Cardiac muscle cell (in vitro differentiated cells and primary cell): ENCODE results near the gene AMOTL1. TPM values are rescaled to one million over a fixed set of nuclear protein-coding genes. Genes with fewer than 3 reads are reported as not detected.

ENCODE experiments used
- DNase-seq, 2 donors: peaks; one replicate each; pipeline versions ENCODE4 v3.0.0 to v3.0.0-alpha.2; 2010 to 2017; ENCODE audit warnings: low read depth in 1 of 2, low spot score in 1 of 2
- H3K27ac ChIP-seq: fragments of 200-600 bp; sonication (generic); 2 replicates; pipeline ENCODE4 v1.5.1; 2016
- H3K27me3 ChIP-seq: fragments of 200-600 bp; sonication (generic); 2 replicates; pipeline ENCODE4 v1.6.0; 2016; ENCODE audit warnings: control low read depth
- H3K36me3 ChIP-seq: fragments of 200-600 bp; sonication (generic); 2 replicates; pipeline ENCODE4 v1.5.1; 2016; ENCODE audit warnings: control low read depth
- H3K4me1 ChIP-seq: fragments of 200-600 bp; sonication (generic); 2 replicates; pipeline ENCODE4 v1.8.1; 2017; ENCODE audit warnings: low read depth, mild to moderate bottlenecking, mixed run types
- H3K4me3 ChIP-seq: fragments of 200-600 bp; sonication (generic); 2 replicates; pipeline ENCODE4 v1.5.1; 2016; ENCODE audit warnings: mild to moderate bottlenecking
- H3K9me3 ChIP-seq: fragments of 200-600 bp; sonication (generic); 2 replicates; pipeline ENCODE4 v1.5.1; 2017; ENCODE audit warnings: low read depth, mild to moderate bottlenecking, control low read depth
- polyA plus RNA-seq: library from polyadenylated mRNA; unstranded; fragments of >200 nt; fragmentation: Nextera tagmentation; extraction: Ambion mirVana; gene quantifications from 2 replicates; pipeline ENCODE4 v1.2.1, GENCODE V29; 2016
- total RNA-seq: library from RNA; depleted of rRNA; stranded (reverse); fragments of >200 nt; gene quantifications from 2 replicates; pipeline ENCODE4 v1.2.3, GENCODE V29; 2016
- TF ChIP-seq, protein P1 (sequence below): IDR thresholded peaks from 2 replicates; pipeline ENCODE4 v1.5.1; 2012; ENCODE audit warnings: low read depth, mild to moderate bottlenecking, low read length

AMOTL1 gene
- total and polyA plus RNA-seq, 2 experiments from 2014 or later = 1.2 to 5.1 TPM

DNA sequence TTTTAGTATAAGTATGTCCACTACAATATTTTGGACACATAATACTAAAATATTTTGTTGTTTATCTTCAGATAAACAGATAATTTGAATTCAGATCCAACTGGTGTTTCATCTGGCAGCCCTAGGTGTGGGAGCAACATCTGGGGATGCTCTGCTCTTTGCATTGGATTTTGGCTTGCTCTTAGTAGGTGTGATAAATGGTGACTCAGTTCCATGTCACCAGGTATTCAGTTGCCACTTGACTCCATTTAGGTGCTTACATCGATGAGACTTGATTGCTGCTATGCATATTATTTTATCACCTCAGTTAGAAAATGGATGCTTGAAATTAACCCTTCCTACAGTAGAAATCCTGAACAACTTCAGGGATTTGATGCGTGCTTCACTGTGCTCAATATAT is 13.3 kb upstream of the AMOTL1 start:
- DNase-seq = no peak
- no peaks in the 10 kb centered on the region for H3K36me3 ChIP-seq
- H3K4me1 ChIP-seq = no peaks in the 10 kb centered on the region
- TF ChIP-seq, protein P1, sequence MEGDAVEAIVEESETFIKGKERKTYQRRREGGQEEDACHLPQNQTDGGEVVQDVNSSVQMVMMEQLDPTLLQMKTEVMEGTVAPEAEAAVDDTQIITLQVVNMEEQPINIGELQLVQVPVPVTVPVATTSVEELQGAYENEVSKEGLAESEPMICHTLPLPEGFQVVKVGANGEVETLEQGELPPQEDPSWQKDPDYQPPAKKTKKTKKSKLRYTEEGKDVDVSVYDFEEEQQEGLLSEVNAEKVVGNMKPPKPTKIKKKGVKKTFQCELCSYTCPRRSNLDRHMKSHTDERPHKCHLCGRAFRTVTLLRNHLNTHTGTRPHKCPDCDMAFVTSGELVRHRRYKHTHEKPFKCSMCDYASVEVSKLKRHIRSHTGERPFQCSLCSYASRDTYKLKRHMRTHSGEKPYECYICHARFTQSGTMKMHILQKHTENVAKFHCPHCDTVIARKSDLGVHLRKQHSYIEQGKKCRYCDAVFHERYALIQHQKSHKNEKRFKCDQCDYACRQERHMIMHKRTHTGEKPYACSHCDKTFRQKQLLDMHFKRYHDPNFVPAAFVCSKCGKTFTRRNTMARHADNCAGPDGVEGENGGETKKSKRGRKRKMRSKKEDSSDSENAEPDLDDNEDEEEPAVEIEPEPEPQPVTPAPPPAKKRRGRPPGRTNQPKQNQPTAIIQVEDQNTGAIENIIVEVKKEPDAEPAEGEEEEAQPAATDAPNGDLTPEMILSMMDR = no peak
- H3K27me3 ChIP-seq = peaks cover 91% of the 10 kb centered on the region
- no peaks in the 10 kb centered on the region for H3K9me3 ChIP-seq
- no peak overlapping the region for H3K4me3 ChIP-seq
- no peak overlapping the region for H3K27ac ChIP-seq

GRCh38 chr11:94755494-94755893 is 12.7 kb upstream of the AMOTL1 start:
- Histone ChIP-seq H3K9me3 (no peaks in the 10 kb centered on the region), H3K4me1 (no peaks in the 10 kb centered on the region), H3K4me3 (no peak overlapping the region), H3K27me3 (peaks cover 91% of the 10 kb centered on the region), H3K27ac (no peak overlapping the region), H3K36me3 (no peaks in the 10 kb centered on the region)
- no peak for DNase-seq
- TF ChIP-seq, protein P1 = no peak

DNA sequence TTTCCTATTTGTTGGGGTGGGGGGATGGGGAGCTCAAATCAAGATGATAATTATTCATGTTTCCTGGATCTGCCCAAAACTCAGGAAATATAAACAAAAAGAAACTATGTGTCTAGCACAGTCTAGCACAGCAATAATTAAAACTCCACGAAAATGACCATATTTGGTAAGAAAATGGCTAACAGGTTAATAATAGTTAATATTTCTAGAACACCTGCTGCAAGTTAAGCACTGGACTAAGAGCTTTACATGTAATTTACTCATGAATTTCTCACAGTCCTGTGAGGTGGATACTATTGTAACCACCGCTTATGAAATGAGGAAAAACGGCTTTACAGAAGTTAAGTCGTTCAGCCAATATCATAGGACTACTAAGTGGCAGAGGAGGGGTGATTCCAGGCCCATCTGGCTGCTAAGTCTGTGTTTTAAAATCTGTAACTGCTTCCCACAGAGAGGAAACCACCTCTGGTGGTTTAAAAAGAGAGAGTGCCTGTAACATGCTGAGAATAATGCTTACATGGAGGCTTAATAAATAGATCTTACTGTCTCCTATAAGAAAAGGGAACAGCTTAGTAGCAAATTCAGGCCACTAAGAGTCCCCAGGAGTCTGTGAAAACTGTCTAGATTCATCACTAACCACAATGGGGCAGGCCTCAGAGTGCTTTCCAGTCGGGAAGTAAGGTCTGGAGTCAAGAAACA is 11.0 kb upstream of the AMOTL1 start:
- DNase-seq = no peak
- Histone ChIP-seq H3K4me3 (no peak overlapping the region), H3K27ac (no peak overlapping the region), H3K36me3 (no peaks in the 10 kb centered on the region), H3K9me3 (no peaks in the 10 kb centered on the region), H3K4me1 (no peaks in the 10 kb centered on the region), H3K27me3 (peaks cover 91% of the 10 kb centered on the region)
- TF ChIP-seq, protein P1 = no peak

DNA sequence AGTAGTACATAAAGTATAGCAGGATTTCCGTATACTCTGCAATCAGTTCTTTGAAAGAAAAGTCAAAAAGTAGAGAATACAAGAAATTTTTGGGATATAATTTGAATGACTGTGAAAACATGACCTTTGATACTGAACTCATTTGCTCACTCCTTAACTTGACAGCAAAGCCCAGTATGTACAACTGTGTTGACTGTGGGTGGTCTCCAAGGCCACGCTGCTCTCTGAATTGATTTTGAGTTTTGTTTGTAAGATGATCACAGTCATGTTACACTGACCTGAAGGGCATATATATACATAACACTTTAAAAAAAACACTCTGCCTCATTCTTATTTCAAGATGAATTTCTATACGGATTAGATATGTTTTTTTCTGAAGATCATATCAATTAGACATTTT is 9.5 kb upstream of the AMOTL1 start:
- H3K27ac ChIP-seq = no peak overlapping the region
- H3K4me3 ChIP-seq = no peak overlapping the region
- TF ChIP-seq, protein P1 = no peak
- H3K36me3 ChIP-seq = no peaks in the 10 kb centered on the region
- no peaks in the 10 kb centered on the region for H3K9me3 ChIP-seq
- no peaks in the 10 kb centered on the region for H3K4me1 ChIP-seq
- no peak for DNase-seq
- H3K27me3 ChIP-seq = peaks cover 91% of the 10 kb centered on the region

- Histone ChIP-seq H3K36me3 (no peaks in the 10 kb centered on the region), H3K27ac (no peak overlapping the region), H3K4me3 (no peak overlapping the region), H3K27me3 (peaks cover 97% of the 10 kb centered on the region), H3K9me3 (no peaks in the 10 kb centered on the region), H3K4me1 (no peaks in the 10 kb centered on the region)
- no peak for DNase-seq
- TF ChIP-seq, protein P1 = no peak
Measured at GRCh38 chr11:94759522-94759921, 8.6 kb upstream of the AMOTL1 start.
